ENCODE data around the gene ARHGAP30.
"Not testable (repeated sequence)": the region's sequence is repeated elsewhere in the genome, so short reads cannot be mapped to it uniquely, and the experiment has no call there.

- not testable (repeated sequence) for TF ChIP-seq EZH2phosphoT487 (IDR thresholded peaks at IDR 0.05; ENCODE audit: insufficient read depth, low read depth); EZH2 (IDR thresholded peaks at IDR 0.05; ENCODE audit: insufficient read depth, poor library complexity, severe bottlenecking)
Measured at GRCh38 chr1:161016683-161017082, 53.0 kb downstream of the ARHGAP30 start.
